ENCODE results near the gene ZNF202.
"Not testable (repeated sequence)": the region's sequence is repeated elsewhere in the genome, so short reads cannot be mapped to it uniquely, and the experiment has no call there.

The ZNF202 gene

DNA sequence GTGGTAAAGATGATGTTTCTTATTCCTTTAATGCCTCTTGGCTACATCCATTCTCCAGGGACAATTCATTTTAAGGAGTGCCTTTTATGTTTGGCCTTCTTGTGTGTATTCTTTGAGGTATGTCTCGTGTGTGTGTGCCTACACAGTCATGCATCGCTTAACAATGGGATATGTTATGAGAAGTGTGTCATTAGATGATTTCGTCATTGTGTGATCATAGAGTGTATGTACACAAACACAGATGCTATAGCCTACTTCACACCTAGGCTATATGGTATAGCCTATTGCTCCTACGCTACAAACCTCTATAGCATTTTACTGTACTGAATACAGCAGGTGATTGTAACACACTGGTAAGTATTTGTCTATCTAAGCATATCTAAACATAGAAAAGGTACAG lies 23.0 kb downstream of the ZNF202 start:
- ATAC-seq (replicated peaks) (no peak), DNase-seq (no peak)
- Mint-ChIP-seq H3K27ac (no peak overlapping the region), H3K27me3 (peaks cover 17 to 19% of the 10 kb centered on the region in 2 donors), H3K9me3 (no peaks in the 10 kb centered on the region), H3K4me1 (no peaks in the 10 kb centered on the region), H3K36me3 (peaks cover 12 to 15% of the 10 kb centered on the region in 2 donors), H3K4me3 (no peak overlapping the region)

- no peak for ATAC-seq (replicated peaks)
- DNase-seq: no peak
- H3K9me3 Mint-ChIP-seq: no peaks in the 10 kb centered on the region
Observed at GRCh38 chr11:123718063-123718462, 23.4 kb downstream of the ZNF202 start.

DNA sequence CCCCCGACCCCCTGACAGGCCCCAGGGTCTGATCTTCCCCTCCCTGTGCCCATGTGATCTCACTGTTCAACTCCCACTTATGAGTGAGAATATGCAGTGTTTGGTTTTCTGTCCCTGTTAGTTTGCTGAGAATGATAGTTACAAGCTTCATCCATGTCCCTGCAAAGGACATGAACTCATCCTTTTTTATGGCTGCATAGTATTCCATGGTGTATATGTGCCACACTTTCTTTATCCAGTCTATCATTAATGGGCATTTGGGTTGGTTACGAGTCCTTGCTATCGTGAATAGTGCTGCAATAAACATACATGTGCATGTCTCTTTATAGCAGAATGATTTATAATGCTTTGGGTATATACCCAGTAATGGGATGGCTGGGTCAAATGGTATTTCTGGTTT lies 28.8 kb downstream of the ZNF202 start:
- not testable (repeated sequence) for H3K4me1 Mint-ChIP-seq, H3K27ac Mint-ChIP-seq

More at GRCh38 chr11:123718063-123718462, 23.4 kb downstream of the ZNF202 start:
- Mint-ChIP-seq H3K27ac (no peak overlapping the region), H3K4me1 (no peaks in the 10 kb centered on the region), H3K4me3 (no peak overlapping the region), H3K36me3 (peaks cover 8 to 11% of the 10 kb centered on the region in 2 donors), H3K27me3 (peaks cover 17 to 19% of the 10 kb centered on the region in 2 donors)

DNA sequence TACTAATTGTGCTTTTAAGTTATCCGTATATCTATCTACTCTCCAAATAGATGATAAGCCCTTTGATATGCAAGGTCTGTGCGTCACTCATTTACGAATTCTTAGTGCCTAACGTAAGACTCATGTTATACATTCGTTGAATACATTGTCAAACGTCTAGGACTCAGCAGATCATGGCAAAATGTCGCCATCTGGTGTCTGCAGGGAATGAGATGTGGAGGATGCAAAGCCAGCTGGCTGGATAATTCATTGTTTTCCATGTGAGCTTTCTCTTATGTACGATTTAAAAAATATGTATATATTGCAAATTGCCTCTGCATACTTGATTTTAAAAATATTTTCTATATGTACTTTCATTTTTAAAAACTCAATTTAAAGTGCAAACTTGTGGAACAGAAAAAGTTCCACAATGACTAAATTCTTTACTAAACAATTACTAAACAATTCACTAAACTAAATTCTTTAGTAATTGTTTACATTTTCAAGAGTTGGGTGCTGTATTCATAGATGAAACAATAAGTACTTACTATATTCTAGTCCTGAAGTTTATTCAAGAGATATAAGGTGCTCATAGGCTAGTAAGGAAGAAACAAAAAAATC lies 33.8 kb downstream of the ZNF202 start:
- Mint-ChIP-seq H3K27ac (no peak overlapping the region), H3K9me3 (no peaks in the 10 kb centered on the region), H3K4me3 (no peak overlapping the region), H3K4me1 (peaks cover 3 to 5% of the 10 kb centered on the region in 2 donors), H3K27me3 (peaks cover 15 to 23% of the 10 kb centered on the region in 2 donors), H3K36me3 (no peaks in the 10 kb centered on the region)
- ATAC-seq (replicated peaks) (peak; percentile 49 to 75), DNase-seq (peak; percentile 17)

More for the DNA sequence above, 28.8 kb downstream of the ZNF202 start:
- not testable (repeated sequence) for ATAC-seq (replicated peaks); DNase-seq; H3K4me3 Mint-ChIP-seq; H3K9me3 Mint-ChIP-seq; H3K36me3 Mint-ChIP-seq
- H3K27me3 Mint-ChIP-seq: peaks cover 20 to 35% of the 10 kb centered on the region in 2 donors

- Mint-ChIP-seq H3K4me1 (peaks cover 4 to 10% of the 10 kb centered on the region in 2 donors), H3K9me3 (no peaks in the 10 kb centered on the region), H3K27me3 (peaks cover 11 to 23% of the 10 kb centered on the region in 2 donors), H3K4me3 (no peak overlapping the region), H3K27ac (no peak overlapping the region), H3K36me3 (no peaks in the 10 kb centered on the region)
- DNase-seq (no peak), ATAC-seq (replicated peaks) (no peak)
Observed at GRCh38 chr11:123707206-123707605, 34.3 kb downstream of the ZNF202 start.

- ATAC-seq (replicated peaks): no peak
- Mint-ChIP-seq H3K27me3 (peaks cover 12 to 14% of the 10 kb centered on the region in 2 donors), H3K36me3 (no peaks in the 10 kb centered on the region), H3K27ac (no peak overlapping the region), H3K4me1 (peaks cover 6 to 13% of the 10 kb centered on the region in 2 donors), H3K9me3 (no peaks in the 10 kb centered on the region), H3K4me3 (no peak overlapping the region)
- no peak for DNase-seq
Observed at GRCh38 chr11:123704341-123704740, 37.1 kb downstream of the ZNF202 start.

- no peaks in the 10 kb centered on the region for H3K9me3 Mint-ChIP-seq
- no peaks in the 10 kb centered on the region for H3K36me3 Mint-ChIP-seq
- peaks cover 6 to 13% of the 10 kb centered on the region in 2 donors for H3K4me1 Mint-ChIP-seq
Observed at GRCh38 chr11:123702696-123703095, 38.8 kb downstream of the ZNF202 start.

GRCh38 chr11:123702139-123702538 lies 39.3 kb downstream of the ZNF202 start:
- ATAC-seq (replicated peaks) (peak; percentile 36 to 64), DNase-seq (peak; percentile 13)
- peaks cover 3 to 9% of the 10 kb centered on the region in 2 donors for H3K4me1 Mint-ChIP-seq
- peak overlapping the region; percentile 17 to 19 for H3K4me3 Mint-ChIP-seq
- no peaks in the 10 kb centered on the region for H3K9me3 Mint-ChIP-seq
- peaks cover 12 to 14% of the 10 kb centered on the region in 2 donors for H3K27me3 Mint-ChIP-seq
- no peaks in the 10 kb centered on the region for H3K36me3 Mint-ChIP-seq
- H3K27ac Mint-ChIP-seq: no peak overlapping the region

More at GRCh38 chr11:123702696-123703095, 38.8 kb downstream of the ZNF202 start:
- ATAC-seq (replicated peaks): no peak
- Mint-ChIP-seq H3K27me3 (peaks cover 12 to 14% of the 10 kb centered on the region in 2 donors), H3K4me3 (no peak overlapping the region), H3K27ac (no peak overlapping the region)
- no peak for DNase-seq

DNA sequence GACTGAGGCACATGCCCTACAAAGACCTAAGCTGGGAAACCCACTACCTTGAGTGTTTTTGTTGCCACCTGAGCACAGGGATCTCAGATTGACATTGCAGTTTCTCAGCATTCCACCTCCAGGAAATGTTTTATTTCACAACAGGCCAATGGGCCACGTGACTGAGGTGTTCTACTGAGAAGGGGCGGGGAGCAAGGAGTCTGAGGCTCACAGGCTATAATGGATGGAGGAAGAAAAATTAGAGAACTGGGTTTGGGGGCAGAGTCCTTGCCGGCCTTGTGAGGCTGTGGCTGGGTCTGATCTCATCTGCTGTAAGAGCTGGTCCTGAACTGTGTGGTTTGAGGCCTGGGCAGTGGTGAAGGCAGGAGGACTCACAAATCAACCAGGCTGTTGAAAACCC lies 40.7 kb downstream of the ZNF202 start:
- peaks cover 14 to 17% of the 10 kb centered on the region in 2 donors for H3K27me3 Mint-ChIP-seq
- no peak overlapping the region for H3K4me3 Mint-ChIP-seq
- peaks cover 3 to 9% of the 10 kb centered on the region in 2 donors for H3K4me1 Mint-ChIP-seq
- no peak for DNase-seq
- H3K36me3 Mint-ChIP-seq: no peaks in the 10 kb centered on the region
- ATAC-seq (replicated peaks): no peak
- H3K27ac Mint-ChIP-seq: no peak overlapping the region
- H3K9me3 Mint-ChIP-seq: no peaks in the 10 kb centered on the region

DNA sequence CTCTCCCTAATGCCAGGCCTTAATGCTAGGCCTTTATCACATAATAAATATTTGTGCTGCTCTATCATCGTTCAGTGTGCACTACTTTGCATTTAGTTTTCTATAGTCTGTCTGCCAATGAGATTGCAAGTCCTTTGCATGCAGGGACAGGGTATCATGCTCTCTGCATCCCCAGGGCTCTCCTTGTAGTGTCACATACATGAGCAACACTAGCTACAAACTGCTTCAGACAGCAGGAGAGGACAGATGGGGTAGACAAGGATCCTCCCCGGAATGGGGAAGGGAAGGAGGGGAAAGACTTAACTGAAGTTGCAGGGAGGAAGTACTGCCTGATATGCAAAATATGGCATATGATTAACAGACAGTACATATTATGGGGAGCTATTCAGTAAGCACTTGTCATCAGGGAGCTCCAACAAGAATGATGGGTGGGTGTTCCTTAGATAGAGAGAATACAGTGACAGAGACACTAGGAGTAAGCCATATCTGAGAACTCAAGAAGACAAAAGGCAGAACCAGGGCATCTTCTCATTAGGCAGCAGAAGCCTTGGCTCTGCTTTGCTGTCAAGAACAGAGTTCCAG lies 42.8 kb downstream of the ZNF202 start:
- Mint-ChIP-seq H3K27ac (no peak overlapping the region), H3K4me3 (no peak overlapping the region), H3K9me3 (no peaks in the 10 kb centered on the region), H3K4me1 (peaks cover 3 to 9% of the 10 kb centered on the region in 2 donors), H3K36me3 (no peaks in the 10 kb centered on the region), H3K27me3 (peaks cover 15 to 17% of the 10 kb centered on the region in 2 donors)
- DNase-seq (no peak), ATAC-seq (replicated peaks) (no peak)

GRCh38 chr11:123696183-123696582 lies 45.3 kb downstream of the ZNF202 start:
- DNase-seq: no peak
- Mint-ChIP-seq H3K9me3 (no peaks in the 10 kb centered on the region), H3K27me3 (peaks cover 16 to 24% of the 10 kb centered on the region in 2 donors), H3K27ac (no peak overlapping the region), H3K36me3 (no peaks in the 10 kb centered on the region), H3K4me3 (no peak overlapping the region), H3K4me1 (no peaks in the 10 kb centered on the region)
- no peak for ATAC-seq (replicated peaks)

DNA sequence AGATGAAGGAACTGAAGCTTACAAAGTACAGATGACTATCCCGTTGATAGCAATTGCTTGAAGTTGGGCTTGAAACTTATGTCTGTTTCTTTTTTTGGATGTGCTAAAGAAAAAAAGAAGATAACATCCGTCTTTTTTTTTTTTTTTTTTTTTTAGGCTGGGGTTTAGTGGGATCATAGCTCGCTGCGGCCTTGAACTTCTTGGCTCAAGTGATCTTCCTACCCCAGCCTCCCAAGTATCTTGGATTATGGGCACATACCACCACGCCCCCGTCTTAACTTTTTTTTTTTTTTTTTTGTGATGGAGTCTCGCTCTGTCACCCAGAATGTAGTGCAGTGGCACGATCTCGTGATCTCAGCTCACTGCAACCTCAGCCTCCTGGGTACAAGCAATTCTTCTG lies 46.2 kb downstream of the ZNF202 start:
- ATAC-seq (replicated peaks): no peak
- H3K4me3 Mint-ChIP-seq: no peak overlapping the region
- peaks cover 18 to 27% of the 10 kb centered on the region in 2 donors for H3K27me3 Mint-ChIP-seq
- H3K9me3 Mint-ChIP-seq: no peaks in the 10 kb centered on the region
- no peak for DNase-seq
- no peaks in the 10 kb centered on the region for H3K4me1 Mint-ChIP-seq
- no peaks in the 10 kb centered on the region for H3K36me3 Mint-ChIP-seq
- H3K27ac Mint-ChIP-seq: no peak overlapping the region

DNA sequence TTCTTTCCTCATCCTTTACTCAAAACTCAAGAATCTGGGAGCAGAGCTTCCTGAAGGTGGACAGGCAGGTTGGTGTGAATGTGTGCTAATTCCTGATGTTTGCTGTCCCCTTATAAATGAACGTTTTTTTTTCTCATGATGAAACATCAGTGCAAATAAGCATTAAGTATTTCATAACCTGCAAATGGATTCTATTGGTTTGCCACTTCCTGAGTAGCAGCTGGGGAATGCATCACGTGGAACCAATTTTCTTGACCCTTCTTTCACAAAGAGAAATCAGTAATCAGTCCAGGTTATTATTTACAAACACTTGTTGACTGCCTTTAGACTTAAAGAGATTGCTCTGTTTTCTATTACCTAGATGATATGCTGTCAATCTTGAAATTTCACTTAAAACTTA lies 46.9 kb downstream of the ZNF202 start:
- no peak overlapping the region for H3K27ac Mint-ChIP-seq
- DNase-seq (no peak), ATAC-seq (replicated peaks) (no peak)
- H3K27me3 Mint-ChIP-seq: peaks cover 24 to 32% of the 10 kb centered on the region in 2 donors
- no peaks in the 10 kb centered on the region for H3K9me3 Mint-ChIP-seq
- no peaks in the 10 kb centered on the region for H3K4me1 Mint-ChIP-seq
- H3K36me3 Mint-ChIP-seq: no peaks in the 10 kb centered on the region
- H3K4me3 Mint-ChIP-seq: no peak overlapping the region

DNA sequence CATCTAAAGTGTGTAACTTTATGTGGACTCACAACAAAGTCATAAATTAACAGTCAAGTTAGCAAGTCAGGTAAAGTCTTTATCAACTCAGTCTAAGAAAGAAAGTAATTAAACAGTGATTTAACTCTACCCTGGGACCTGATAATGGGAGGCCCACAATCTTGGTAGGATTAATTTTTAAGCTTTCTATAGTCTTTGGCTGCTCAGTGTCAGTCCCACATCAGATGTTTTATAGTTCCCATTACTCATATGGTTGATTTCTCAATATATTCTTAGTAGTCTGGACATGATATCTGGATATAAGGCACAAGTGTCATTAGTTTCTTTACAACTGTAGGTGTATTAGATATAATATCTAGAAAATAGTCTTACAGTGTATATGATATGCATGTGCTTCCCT lies 48.5 kb downstream of the ZNF202 start:
- Mint-ChIP-seq H3K27ac (no peak overlapping the region), H3K9me3 (no peaks in the 10 kb centered on the region), H3K4me1 (no peaks in the 10 kb centered on the region), H3K36me3 (no peaks in the 10 kb centered on the region), H3K4me3 (no peak overlapping the region), H3K27me3 (peaks cover 29 to 38% of the 10 kb centered on the region in 2 donors)
- ATAC-seq (replicated peaks) (no peak), DNase-seq (no peak)

GRCh38 chr11:123690485-123690884 lies 51.0 kb downstream of the ZNF202 start:
- H3K4me1 Mint-ChIP-seq: no peaks in the 10 kb centered on the region
- H3K27ac Mint-ChIP-seq: no peak overlapping the region
- H3K9me3 Mint-ChIP-seq: no peaks in the 10 kb centered on the region
- DNase-seq (no peak), ATAC-seq (replicated peaks) (no peak)
- H3K4me3 Mint-ChIP-seq: no peak overlapping the region
- no peaks in the 10 kb centered on the region for H3K36me3 Mint-ChIP-seq
- peaks cover 29 to 52% of the 10 kb centered on the region in 2 donors for H3K27me3 Mint-ChIP-seq

All from stimulated activated naive B cell treated with anti-CD40 and anti-IgM and Interleukin-4, amounts not matched to agents 10 μg/mL and 1 μg/mL and 100 μg/mL, for 72 hours (primary cell).